CD4-positive, alpha-beta memory T cell (primary cell): ENCODE measurements around the gene MRPL55. TPM values are rescaled to one million over a fixed set of nuclear protein-coding genes. Genes with fewer than 3 reads are reported as not detected.
A peak's percentile ranks its signal among the peaks of the same experiment; 100 is the strongest.

Experiments
- CTCF ChIA-PET: fragments of 350-600 bp; sonication (Branson Sonifier 250); formaldehyde crosslinking; loops from one replicate; lab custom pipeline; 2021; ENCODE audit warnings: inconsistent platforms; ENCODE audit not compliant: partially characterized antibody; lab: Charles Lee
- POLR2A ChIA-PET: fragments of 350-600 bp; sonication (Branson Sonifier 250); formaldehyde crosslinking; loops from one replicate; lab custom pipeline; 2021; ENCODE audit not compliant: partially characterized antibody; lab: Charles Lee
- DNase-seq, 5 donors: peaks; one replicate each; pipeline versions ENCODE4 v3.0.0 to v3.0.0-alpha.2; 2020 to 2022; ENCODE audit warnings: mixed read lengths in 1 of 5
- H3K27ac ChIP-seq: one replicate; pipeline ENCODE4 v1.7.0; 2013; ENCODE audit warnings: low read depth, low read length
- H3K27me3 ChIP-seq: 2 replicates; pipeline ENCODE4 v1.7.0; 2013; ENCODE audit warnings: mild to moderate bottlenecking, low read length, moderate library complexity; ENCODE audit not compliant: insufficient read depth
- H3K36me3 ChIP-seq: 2 replicates; pipeline ENCODE4 v1.7.0; 2013; ENCODE audit warnings: mild to moderate bottlenecking, low read length, moderate library complexity; ENCODE audit not compliant: insufficient read depth
- H3K4me1 ChIP-seq: 2 replicates; pipeline ENCODE4 v1.7.0; 2013; ENCODE audit warnings: mild to moderate bottlenecking, low read length, moderate library complexity; ENCODE audit not compliant: insufficient read depth
- H3K4me3 ChIP-seq, 2 donors: one replicate each; pipeline ENCODE4 v1.7.0; 2013; ENCODE audit warnings: low read length in 2 of 2, mild to moderate bottlenecking in 1 of 2
- H3K9me3 ChIP-seq, 2 donors: one replicate each; pipeline ENCODE4 v1.7.0; 2013; ENCODE audit warnings: low read length in 2 of 2, control low read depth in 1 of 2; ENCODE audit not compliant: control insufficient read depth in 1 of 2
- H3K27ac Mint-ChIP-seq, 7 donors: one replicate each; pipeline ENCODE4 v1.8.0; 2020 to 2021; ENCODE audit warnings: mixed read lengths in 7 of 7, mild to moderate bottlenecking in 6 of 7, inconsistent platforms in 3 of 7, moderate library complexity in 3 of 7
- H3K27me3 Mint-ChIP-seq, 2 donors: one replicate each; pipeline ENCODE4 v1.8.0; 2020 to 2021; ENCODE audit warnings: mixed read lengths in 2 of 2
- H3K36me3 Mint-ChIP-seq, 2 donors: one replicate each; pipeline ENCODE4 v1.8.0; 2020 to 2021; ENCODE audit warnings: mixed read lengths in 2 of 2, inconsistent platforms in 1 of 2, mild to moderate bottlenecking in 1 of 2
- H3K4me1 Mint-ChIP-seq, 4 donors: one replicate each; pipeline ENCODE4 v1.8.0; 2020 to 2021; ENCODE audit warnings: mixed read lengths in 4 of 4, mild to moderate bottlenecking in 1 of 4
- H3K4me3 Mint-ChIP-seq, 8 donors: one replicate each; pipeline ENCODE4 v1.8.0; 2020 to 2021; ENCODE audit warnings: mixed read lengths in 8 of 8, mild to moderate bottlenecking in 7 of 8, moderate library complexity in 6 of 8, inconsistent platforms in 3 of 8
- H3K9me3 Mint-ChIP-seq, 8 donors: one replicate each; pipeline ENCODE4 v1.8.0; 2020 to 2021; ENCODE audit warnings: mixed read lengths in 8 of 8, mild to moderate bottlenecking in 5 of 8, inconsistent platforms in 3 of 8, moderate library complexity in 1 of 8
- intact Hi-C: fragments of 100-400 bp; cut with micrococcal nuclease; formaldehyde crosslinking; loops from one replicate; pipeline ENCODE4 v1.15.1; 2023
- polyA plus RNA-seq, 2 donors: library from polyadenylated mRNA; unstranded; fragments of 300-500 nt; fragmentation: Illumina TruSeq; gene quantifications; one replicate each; pipeline ENCODE4 v1.2.3, GENCODE V29; 2021
- total RNA-seq, 2 experiments: library from RNA; stranded (reverse); gene quantifications; one replicate each; pipeline ENCODE4 v1.2.3, GENCODE V29; 2021

The MRPL55 gene
- total RNA-seq (10 to 100 TPM; 57.8 to 64.5 TPM), polyA plus RNA-seq (100 to 1,000 TPM; 108 to 157 TPM)

GRCh38 chr1:228109073-228109961 is at the start of gene MRPL55:
TSS of gene MRPL55 (minus strand) at chr1:228109299. CDS start at chr1:228108260, 1,039 bp downstream.
- Histone ChIP-seq H3K27me3 (no peaks in the 10 kb centered on the region), H3K27ac (peak within 1 kb of the TSS; percentile 92), H3K9me3 (no peaks in the 10 kb centered on the region), H3K36me3 (peaks cover 12% of the 10 kb centered on the region), H3K4me1 (peaks cover 21% of the 10 kb centered on the region), H3K4me3 (peak within 1 kb of the TSS; percentile 68 to 76)
- peaks cover 9 to 45% (median 26%) of the 10 kb centered on the region in 4 donors for H3K4me1 Mint-ChIP-seq
- peaks cover 0 to 1% (median 0%) of the 10 kb centered on the region in 8 donors for H3K9me3 Mint-ChIP-seq
- DNase-seq = peak; percentile 97 to 99 (median 98)
- POLR2A ChIA-PET = interaction anchor here (0.7 to 3.2 kb wide), 10 partner anchors 10 to 377 kb away, joined by 3 to 33 read pairs (median 4); partner anchors contain the start of genes ARF1, GUK1, IBA57 and JMJD4
- peaks cover 0 to 18% of the 10 kb centered on the region in 2 donors for H3K36me3 Mint-ChIP-seq
- CTCF ChIA-PET = interaction anchor here (0.9 to 3.1 kb wide), 6 partner anchors 21 to 346 kb away, joined by 3 to 14 read pairs (median 3); no protein-coding TSS in a partner anchor
- H3K27me3 Mint-ChIP-seq = no peaks in the 10 kb centered on the region
- intact Hi-C loops = loop anchor here (1.0 to 5.0 kb wide), 5 partner anchors 27 to 1398 kb away; partner anchors contain the start of genes ARF1, GUK1 and NUP133
- peak within 1 kb of the TSS; percentile 92 to 98 (median 95) for H3K27ac Mint-ChIP-seq
- H3K4me3 Mint-ChIP-seq = peak within 1 kb of the TSS; percentile 89 to 98 (median 94)

- ChIA-PET CTCF (no interaction called here), POLR2A (interaction anchor here (0.5 kb wide), 1 partner anchor 49 kb away, joined by 3 read pairs; no protein-coding TSS in a partner anchor)
- H3K27me3 Mint-ChIP-seq = no peaks in the 10 kb centered on the region
- no peaks in the 10 kb centered on the region for H3K9me3 Mint-ChIP-seq
- peaks cover 15% of the 10 kb centered on the region for H3K4me1 ChIP-seq
- H3K36me3 ChIP-seq = no peaks in the 10 kb centered on the region
- no peak overlapping the region for H3K4me3 ChIP-seq
- no peaks in the 10 kb centered on the region for H3K27me3 ChIP-seq
- H3K9me3 ChIP-seq = no peaks in the 10 kb centered on the region
- intact Hi-C loops = no loop called here
- H3K27ac ChIP-seq = no peak overlapping the region
- DNase-seq = peak in 1 of 5 donors; percentile 17
- no peak overlapping the region for H3K27ac Mint-ChIP-seq
- H3K4me1 Mint-ChIP-seq = peaks cover 3 to 18% (median 9%) of the 10 kb centered on the region in 4 donors
- no peaks in the 10 kb centered on the region for H3K36me3 Mint-ChIP-seq
- no peak overlapping the region for H3K4me3 Mint-ChIP-seq
Observed at GRCh38 chr1:228158151-228159007, 49.3 kb upstream of the MRPL55 start.

- peak in 1 of 5 donors; percentile 25 for DNase-seq
- ChIA-PET POLR2A (interaction anchor here (1.7 kb wide), 1 partner anchor 8 kb away, joined by 8 read pairs; the partner anchor contains the start of gene IBA57), CTCF (interaction anchor here (1.5 kb wide), 1 partner anchor 27 kb away, joined by 4 read pairs; no protein-coding TSS in a partner anchor)
- no peak overlapping the region for H3K27ac ChIP-seq
- H3K4me3 Mint-ChIP-seq = no peak overlapping the region
- no peak overlapping the region for H3K27ac Mint-ChIP-seq
- no peaks in the 10 kb centered on the region for H3K27me3 Mint-ChIP-seq
- H3K27me3 ChIP-seq = no peaks in the 10 kb centered on the region
- peaks cover 13% of the 10 kb centered on the region for H3K4me1 ChIP-seq
- peaks cover 3 to 18% (median 9%) of the 10 kb centered on the region in 4 donors for H3K4me1 Mint-ChIP-seq
- no peak overlapping the region for H3K4me3 ChIP-seq
- intact Hi-C loops = no loop called here
- no peaks in the 10 kb centered on the region for H3K9me3 Mint-ChIP-seq
- H3K9me3 ChIP-seq = no peaks in the 10 kb centered on the region
- no peaks in the 10 kb centered on the region for H3K36me3 Mint-ChIP-seq
- H3K36me3 ChIP-seq = no peaks in the 10 kb centered on the region
Observed at GRCh38 chr1:228157729-228158126, 48.6 kb upstream of the MRPL55 start.

- Mint-ChIP-seq H3K27ac (peak overlapping the region in 1 of 7 donors; percentile 45), H3K27me3 (no peaks in the 10 kb centered on the region), H3K36me3 (no peaks in the 10 kb centered on the region), H3K9me3 (no peaks in the 10 kb centered on the region), H3K4me3 (no peak overlapping the region), H3K4me1 (peaks cover 2 to 14% (median 6%) of the 10 kb centered on the region in 4 donors)
- no peaks in the 10 kb centered on the region for H3K9me3 ChIP-seq
- no peaks in the 10 kb centered on the region for H3K27me3 ChIP-seq
- ChIA-PET POLR2A (interaction anchor here (1.7 kb wide), 1 partner anchor 8 kb away, joined by 8 read pairs; the partner anchor contains the start of gene IBA57), CTCF (interaction anchor here (0.7 to 1.5 kb wide), 2 partner anchors 9 to 26 kb away, joined by 4 to 5 read pairs; no protein-coding TSS in a partner anchor)
- no peaks in the 10 kb centered on the region for H3K36me3 ChIP-seq
- intact Hi-C loops = no loop called here
- no peak overlapping the region for H3K27ac ChIP-seq
- peak in 1 of 5 donors; percentile 39 for DNase-seq
- no peak overlapping the region for H3K4me3 ChIP-seq
- H3K4me1 ChIP-seq = peaks cover 7% of the 10 kb centered on the region
Observed at GRCh38 chr1:228156941-228157728, 48.0 kb upstream of the MRPL55 start.

GRCh38 chr1:228156515-228156881 is 47.4 kb upstream of the MRPL55 start:
- Mint-ChIP-seq H3K27ac (no peak overlapping the region), H3K27me3 (no peaks in the 10 kb centered on the region), H3K4me1 (peaks cover 0 to 7% (median 2%) of the 10 kb centered on the region in 4 donors), H3K9me3 (no peaks in the 10 kb centered on the region), H3K36me3 (no peaks in the 10 kb centered on the region), H3K4me3 (no peak overlapping the region)
- intact Hi-C loops = no loop called here
- ChIA-PET POLR2A (interaction anchor here (1.7 kb wide), 1 partner anchor 9 kb away, joined by 8 read pairs; the partner anchor contains the start of gene IBA57), CTCF (interaction anchor here (0.7 to 1.5 kb wide), 2 partner anchors 10 to 26 kb away, joined by 4 to 5 read pairs; no protein-coding TSS in a partner anchor)
- H3K27me3 ChIP-seq = no peaks in the 10 kb centered on the region
- peaks cover under 1% of the 10 kb centered on the region for H3K4me1 ChIP-seq
- H3K27ac ChIP-seq = no peak overlapping the region
- H3K4me3 ChIP-seq = no peak overlapping the region
- no peaks in the 10 kb centered on the region for H3K36me3 ChIP-seq
- H3K9me3 ChIP-seq = no peaks in the 10 kb centered on the region
- DNase-seq = peak in 1 of 5 donors; percentile 23
